K562 (cell line): ENCODE data around the gene CACNA1I. TPM values are rescaled to one million over a fixed set of nuclear protein-coding genes. Genes with fewer than 3 reads are reported as not detected.

ENCODE experiments used
- ARHGAP35 ChIP-seq: fragments of 450-650 bp; IDR thresholded peaks from 2 replicates; pipeline ENCODE4 v1.6.1; 2018; ENCODE audit not compliant: partially characterized antibody
- ATF1 ChIP-seq, 2 experiments: fragments of 450-650 bp in 1 of 2; IDR thresholded peaks; 2 replicates each; pipeline ENCODE4 v1.6.1; 2016; ENCODE audit warnings: missing compliant biosample characterization in 1 of 2, missing genetic modification characterization in 1 of 2
- BHLHE40 ChIP-seq: IDR thresholded peaks from 2 replicates; pipeline ENCODE4 v1.6.1; 2011; ENCODE audit warnings: low read length, improper control_type of control experiment
- CREB3L1 ChIP-seq: fragments of 450-650 bp; IDR thresholded peaks from 2 replicates; pipeline ENCODE4 v1.6.1; 2014; ENCODE audit warnings: low read depth, mild to moderate bottlenecking, moderate library complexity, borderline replicate concordance
- CXXC5 ChIP-seq: fragments of 250-450 bp; sonication (Bioruptor Pico); IDR thresholded peaks from 2 replicates; pipeline ENCODE4 v1.8.0; 2022; ENCODE audit warnings: inconsistent platforms, mild to moderate bottlenecking, moderate library complexity
- ESRRA ChIP-seq: fragments of 450-650 bp; IDR thresholded peaks from 2 replicates; pipeline ENCODE4 v1.6.1; 2014; ENCODE audit warnings: low read depth, mild to moderate bottlenecking, moderate library complexity, borderline replicate concordance
- ETV1 ChIP-seq: fragments of 450-650 bp; conservative IDR thresholded peaks from 2 replicates; pipeline ENCODE4 v1.6.1; 2016; ENCODE audit warnings: missing genetic modification characterization, control low read depth, low read depth, missing compliant biosample characterization
- HES1 ChIP-seq: fragments of 450-650 bp; IDR thresholded peaks from 2 replicates; pipeline ENCODE4 v1.6.1; 2016; ENCODE audit warnings: low read depth, mild to moderate bottlenecking, moderate library complexity
- KDM2B ChIP-seq: fragments of 250-450 bp; sonication (Bioruptor Pico); IDR thresholded peaks from 2 replicates; pipeline ENCODE4 v1.8.0; 2021; ENCODE audit warnings: mild to moderate bottlenecking, moderate library complexity
- L3MBTL2 ChIP-seq: fragments of 450-650 bp; IDR thresholded peaks from 2 replicates; pipeline ENCODE4 v1.6.1; 2016; ENCODE audit warnings: mild to moderate bottlenecking, moderate library complexity
- MYC ChIP-seq, 2 experiments: fragments of 250-450 bp in 1 of 2; sonication (Bioruptor Pico) in 1 of 2; IDR thresholded peaks; 2 replicates each; pipeline versions ENCODE4 v1.5.1 to v1.6.1; 2012 to 2021; ENCODE audit warnings: low read depth in 2 of 2, borderline replicate concordance in 1 of 2, improper control_type of control experiment in 1 of 2, low read length in 1 of 2, mild to moderate bottlenecking in 1 of 2, moderate library complexity in 1 of 2
- NFXL1 ChIP-seq: fragments of 450-650 bp; formaldehyde crosslinking; IDR thresholded peaks from 2 replicates; pipeline ENCODE4 v1.4.0; 2021; ENCODE audit warnings: mild to moderate bottlenecking
- NR2C2 ChIP-seq, 2 experiments: fragments of 200-800 bp in 1 of 2; sonication (Bioruptor generic) in 1 of 2; sonication (generic) in 1 of 2; formaldehyde crosslinking in 1 of 2; IDR thresholded peaks; 2 replicates each; pipeline versions ENCODE4 v1.6.1 to v1.8.0; 2016 to 2022; ENCODE audit warnings: mild to moderate bottlenecking in 1 of 2, missing compliant biosample characterization in 1 of 2, missing genetic modification characterization in 1 of 2, missing genetic modification reagents in 1 of 2
- POLR2AphosphoS5 ChIP-seq: IDR thresholded peaks from 2 replicates; pipeline ENCODE4 v1.6.1; 2011; ENCODE audit warnings: mild to moderate bottlenecking, low read depth, low read length, moderate library complexity; ENCODE audit not compliant: control insufficient read depth, insufficient read depth
- PYGO2 ChIP-seq: fragments of 450-650 bp; IDR thresholded peaks from 2 replicates; pipeline ENCODE4 v1.6.1; 2016; ENCODE audit warnings: mild to moderate bottlenecking, missing genetic modification characterization, moderate library complexity, missing compliant biosample characterization
- SMARCC2 ChIP-seq: fragments of 450-650 bp; IDR thresholded peaks from 2 replicates; pipeline ENCODE4 v1.6.1; 2017; ENCODE audit warnings: antibody characterized with exemption, moderate library complexity, mild to moderate bottlenecking, low read depth
- YY1 ChIP-seq, 3 experiments: IDR thresholded peaks; 2 replicates each; pipeline ENCODE4 v1.6.1; 2011; ENCODE audit warnings: low read length in 2 of 3, mild to moderate bottlenecking in 2 of 3, moderate library complexity in 2 of 3, borderline replicate concordance in 1 of 3, control low read depth in 1 of 3, low read depth in 1 of 3; ENCODE audit not compliant: insufficient read depth in 3 of 3, insufficient replicate concordance in 2 of 3, control insufficient read depth in 1 of 3, insufficient read length in 1 of 3; ENCODE audit errors: extremely low read depth in 1 of 3
- ZFPM2 ChIP-seq: fragments of 250-450 bp; sonication (Bioruptor Pico); IDR thresholded peaks from 2 replicates; pipeline ENCODE4 v1.5.1; 2022; ENCODE audit warnings: mild to moderate bottlenecking
- ZHX1 ChIP-seq: fragments of 150-350 bp; conservative IDR thresholded peaks from 2 replicates; pipeline ENCODE4 v1.6.1; 2014; ENCODE audit warnings: low read length
- ZKSCAN8 ChIP-seq: fragments of 200-800 bp; sonication (Bioruptor generic); IDR thresholded peaks from 2 replicates; pipeline ENCODE4 v1.6.1; 2016; ENCODE audit warnings: missing genetic modification characterization, missing compliant biosample characterization
- ZNF589 ChIP-seq: fragments of 200-800 bp; sonication (Bioruptor generic); IDR thresholded peaks from 2 replicates; pipeline ENCODE4 v1.6.1; 2016; ENCODE audit warnings: low read depth, missing genetic modification characterization, missing compliant biosample characterization
- polyA plus RNA-seq, 8 experiments: library from polyadenylated mRNA; depleted of rRNA in 4 of 8; stranded (reverse) in 5 of 8; unstranded in 3 of 8; fragments of >200 nt; fragmentation: Nextera tagmentation in 2 of 8; fragmentation: Illumina TruSeq in 1 of 8; extraction: Ambion mirVana in 2 of 8; extraction: Trizol in 1 of 8; gene quantifications; 2 replicates each; pipeline versions ENCODE4 v1.2.1 to v1.2.3, GENCODE V29; 2011 to 2014; ENCODE audit warnings: inconsistent platforms in 1 of 8, missing spikeins in 1 of 8
- total RNA-seq, 7 experiments: library from RNA; depleted of rRNA in 6 of 7; stranded (reverse); fragments of >200 nt in 6 of 7; fragmentation: Illumina TruSeq in 2 of 7; extraction: Trizol in 2 of 7; gene quantifications; 2 replicates each; pipeline versions ENCODE4 v1.2.1 to v1.2.3, GENCODE V29; 2011 to 2021; ENCODE audit warnings: low replicate concordance in 1 of 7

CACNA1I gene
- total and polyA plus RNA-seq, 9 of the 15 experiments (the other 6 are each of a cell fraction or from before 2014, with no cell fraction given) = 0.01 to 0.79 (median 0.32) TPM; not detected in 1

- TF ChIP-seq MYC (IDR thresholded peaks at IDR 0.05; ENCODE audit: low read depth, low read length) (peak; percentile 88), MYC (CRISPR knock-in tag; IDR thresholded peaks at IDR 0.05; ENCODE audit: borderline replicate concordance, low read depth) (no peak), CXXC5 (CRISPR knock-in tag) (peak; percentile 43; the same call in 1 of the 2 replicates), NR2C2 (CRISPR knock-in tag; IDR thresholded peaks at IDR 0.05) (no peak), NR2C2 (tag; IDR thresholded peaks at IDR 0.05) (peak; percentile 85), L3MBTL2 (peak; percentile 83), ZFPM2 (CRISPR knock-in tag) (no peak), ZHX1 (no peak), POLR2AphosphoS5 (peak; percentile 79), BHLHE40 (peak; percentile 67), SMARCC2 (no peak), NFXL1 (CRISPR knock-in tag) (no peak), KDM2B (CRISPR knock-in tag) (no peak), YY1 (IDR thresholded peaks at IDR 0.05; ENCODE audit: borderline replicate concordance in 1 of 3, control insufficient read depth in 1 of 3, extremely low read depth in 1 of 3, insufficient read depth in 3 of 3, insufficient read length in 1 of 3, insufficient replicate concordance in 2 of 3, low read depth in 1 of 3, low read length in 2 of 3) (peak; percentile 37 to 93 (median 90)), CREB3L1 (peak; percentile 42), ARHGAP35 (no peak), ZNF589 (CRISPR knock-in tag) (no peak), ETV1 (tag) (peak; percentile 86), PYGO2 (tag) (no peak), ESRRA (peak; percentile 60; the same call in 1 of the 2 replicates), ATF1 (CRISPR knock-in tag; IDR thresholded peaks at IDR 0.05) (no peak), ATF1 (tag; IDR thresholded peaks at IDR 0.05) (peak; percentile 78), ZKSCAN8 (CRISPR knock-in tag) (no peak), HES1 (no peak)
Observed at GRCh38 chr22:39532215-39533073, 38.1 kb upstream of the CACNA1I start, which contains the start of gene RPS19BP1 (continued).
